GM12878 (cell line): ENCODE data around the gene SH3BP5. TPM values are rescaled to one million over a fixed set of nuclear protein-coding genes. Genes with fewer than 3 reads are reported as not detected.

Source experiments
- ATAC-seq: fragments of 200-7000 bp; cut with Tn5 transposase; 3 replicates; pipeline ENCODE4 v1.9.1; 2020; ENCODE audit warnings: mild to moderate bottlenecking, moderate library complexity
- BruUV-seq: library from RNA; stranded (reverse); fragments of 400-500 nt; replicated peaks from 2 replicates; lab custom pipeline; 2021; lab: Mats Ljungman, UMichigan
- CTCF ChIA-PET: fragments of 300-600 bp; sonication (Branson Sonifier 250); formaldehyde crosslinking; extraction: SDS; loops from one replicate; lab custom pipeline; 2021; ENCODE audit warnings: inconsistent platforms; lab: Yijun Ruan, JAX
- POLR2A ChIA-PET: fragments of 350-600 bp; formaldehyde crosslinking; extraction: SDS; loops from one replicate; lab custom pipeline; 2021; ENCODE audit warnings: inconsistent platforms; lab: Charles Lee
- RAD21 ChIA-PET: fragments of 300-600 bp; sonication (Branson Sonifier 250); formaldehyde crosslinking; loops from one replicate; lab custom pipeline; 2023; ENCODE audit warnings: antibody characterized with exemption; ENCODE audit not compliant: unreplicated experiment; lab: Charles Lee
- SMC1A ChIA-PET: fragments of 300-600 bp; sonication (Branson Sonifier 250); formaldehyde crosslinking; loops from one replicate; lab custom pipeline; 2023; ENCODE audit not compliant: unreplicated experiment, uncharacterized antibody; lab: Charles Lee
- DNase-seq: peaks from one replicate; pipeline ENCODE4 v3.0.0-alpha.2; 2011; ENCODE audit warnings: low read depth, low spot score
- FAIRE-seq: peaks from 3 replicates; lab custom pipeline; 2011; peaks lifted over from hg19 to GRCh38; lab: Jason Lieb, UNC
- H2AFZ ChIP-seq: 2 replicates; pipeline ENCODE4 v1.6.0; 2011; ENCODE audit warnings: low read depth, low read length, control low read depth; ENCODE audit not compliant: control insufficient read depth
- H3K27ac ChIP-seq: 2 replicates; pipeline ENCODE4 v1.5.1; 2011; ENCODE audit warnings: control low read depth; ENCODE audit not compliant: control insufficient read depth, insufficient read depth
- H3K27me3 ChIP-seq, 2 experiments: replicated peaks in 1 of 2; 2 replicates each; pipeline versions ENCODE4 v1.6.0 to v1.6.1; 2011; ENCODE audit warnings: low read length in 1 of 2; ENCODE audit not compliant: control insufficient read depth in 2 of 2, insufficient read depth in 2 of 2
- H3K36me3 ChIP-seq, 2 experiments: 2 replicates each; pipeline ENCODE4 v1.5.1; 2011; ENCODE audit warnings: low read length in 1 of 2; ENCODE audit not compliant: control insufficient read depth in 2 of 2, insufficient read depth in 2 of 2
- H3K4me1 ChIP-seq: 2 replicates; pipeline ENCODE4 v1.6.1; 2011; ENCODE audit warnings: mild to moderate bottlenecking, low read length, moderate library complexity, mixed read lengths; ENCODE audit not compliant: control insufficient read depth, insufficient read depth
- H3K4me2 ChIP-seq: 2 replicates; pipeline ENCODE4 v1.6.0; 2011; ENCODE audit warnings: control low read depth; ENCODE audit not compliant: control insufficient read depth, insufficient read depth
- H3K4me3 ChIP-seq: fragments of 200-600 bp; sonication (generic); 2 replicates; pipeline ENCODE4 v1.5.1; 2016
- H3K79me2 ChIP-seq: 2 replicates; pipeline ENCODE4 v1.6.0; 2011; ENCODE audit warnings: low read length; ENCODE audit not compliant: control insufficient read depth, insufficient read depth
- H3K9ac ChIP-seq: 2 replicates; pipeline ENCODE4 v1.8.0; 2011; ENCODE audit warnings: low read length, control low read depth, mixed read lengths; ENCODE audit not compliant: control insufficient read depth, insufficient read depth
- H3K9me3 ChIP-seq: replicated peaks from 3 replicates; pipeline ENCODE4 v1.5.1; 2011; ENCODE audit warnings: mild to moderate bottlenecking, low read length; ENCODE audit not compliant: control insufficient read depth, insufficient read depth
- H4K20me1 ChIP-seq: 2 replicates; pipeline ENCODE4 v1.6.0; 2011; ENCODE audit not compliant: control insufficient read depth, insufficient read depth
- BMI1 ChIP-seq: fragments of 450-650 bp; IDR thresholded peaks from 2 replicates; pipeline ENCODE4 v1.6.1; 2016; ENCODE audit warnings: mild to moderate bottlenecking, moderate library complexity, borderline replicate concordance
- CBX3 ChIP-seq: fragments of 200-600 bp; sonication (generic); IDR thresholded peaks from 2 replicates; pipeline ENCODE4 v1.6.1; 2016; ENCODE audit warnings: low read depth, borderline replicate concordance
- E4F1 ChIP-seq: fragments of 450-650 bp; IDR thresholded peaks from 2 replicates; pipeline ENCODE4 v1.6.1; 2018; ENCODE audit warnings: borderline replicate concordance, mild to moderate bottlenecking; ENCODE audit not compliant: partially characterized antibody
- EED ChIP-seq: sonication (generic); IDR thresholded peaks from 2 replicates; pipeline ENCODE4 v1.6.1; 2016; ENCODE audit warnings: antibody characterized with exemption, low read depth
- IKZF1 ChIP-seq: fragments of 450-650 bp; conservative IDR thresholded peaks from 2 replicates; pipeline ENCODE4 v1.6.1; 2017; ENCODE audit warnings: antibody characterized with exemption, mild to moderate bottlenecking
- IRF5 ChIP-seq: fragments of 450-650 bp; IDR thresholded peaks from 2 replicates; pipeline ENCODE4 v1.6.1; 2017; ENCODE audit warnings: borderline replicate concordance
- KAT2A ChIP-seq: conservative IDR thresholded peaks from 2 replicates; pipeline ENCODE4 v1.6.1; 2011; ENCODE audit warnings: low read depth, low read length; ENCODE audit not compliant: control insufficient read depth
- KDM1A ChIP-seq: fragments of 200-600 bp; sonication (generic); IDR thresholded peaks from 2 replicates; pipeline ENCODE4 v1.6.1; 2016; ENCODE audit warnings: borderline replicate concordance
- PKNOX1 ChIP-seq: fragments of 450-650 bp; IDR thresholded peaks from 2 replicates; pipeline ENCODE4 v1.6.1; 2016; ENCODE audit warnings: mild to moderate bottlenecking
- POLR2AphosphoS2 ChIP-seq: IDR thresholded peaks from 2 replicates; pipeline ENCODE4 v1.6.1; 2011; ENCODE audit warnings: low read depth, mild to moderate bottlenecking, low read length, improper control_type of control experiment, moderate library complexity
- RB1 ChIP-seq: fragments of 450-650 bp; formaldehyde crosslinking; IDR thresholded peaks from 2 replicates; pipeline ENCODE4 v1.6.1; 2017; ENCODE audit warnings: mild to moderate bottlenecking, borderline replicate concordance
- RCOR1 ChIP-seq: conservative IDR thresholded peaks from 2 replicates; pipeline ENCODE4 v1.6.1; 2012; ENCODE audit warnings: low read depth, low read length, improper control_type of control experiment
- SIN3A ChIP-seq: IDR thresholded peaks from 2 replicates; pipeline ENCODE4 v1.6.1; 2012; ENCODE audit warnings: low read depth, low read length, improper control_type of control experiment
- SMARCA5 ChIP-seq: fragments of 450-650 bp; IDR thresholded peaks from 2 replicates; pipeline ENCODE4 v1.6.1; 2017; ENCODE audit warnings: mild to moderate bottlenecking
- SREBF1 ChIP-seq: IDR thresholded peaks from 2 replicates; pipeline ENCODE4 v1.6.1; 2012; ENCODE audit warnings: mild to moderate bottlenecking, low read length
- SRF ChIP-seq, 2 experiments: IDR thresholded peaks; 2 replicates each; pipeline ENCODE4 v1.6.1; 2011; ENCODE audit warnings: low read depth in 2 of 2, low read length in 2 of 2, mild to moderate bottlenecking in 1 of 2, moderate library complexity in 1 of 2
- ZBED1 ChIP-seq: IDR thresholded peaks from 2 replicates; pipeline ENCODE4 v1.6.1; 2016; ENCODE audit warnings: borderline replicate concordance
- ZNF384 ChIP-seq: IDR thresholded peaks from 2 replicates; pipeline ENCODE4 v1.6.1; 2012; ENCODE audit warnings: low read depth, mild to moderate bottlenecking, low read length, improper control_type of control experiment, borderline replicate concordance
- WGBS: methylation state at CpG from one replicate; pipeline ENCODE4 v1.1.6; 2016; ENCODE audit warnings: low lambda C conversion rate; ENCODE audit not compliant: insufficient replicate concordance, insufficient coverage; ENCODE audit errors: missing lambda C conversion rate; 5-methylcytosine and 5-hydroxymethylcytosine counted together
- in situ Hi-C: fragments of 300-500 bp; cut with MboI; formaldehyde crosslinking; loops from 9 replicates; pipeline ENCODE4 v1.14.3; 2018; ENCODE audit warnings: mixed read lengths
- intact Hi-C: fragments of 100-400 bp; cut with micrococcal nuclease; formaldehyde crosslinking; loops from one replicate; pipeline ENCODE4 v1.14.2; 2022; ENCODE audit not compliant: unreplicated experiment
- polyA plus RNA-seq, 11 experiments: library from polyadenylated mRNA; depleted of rRNA in 4 of 11; unstranded in 6 of 11; stranded (reverse) in 5 of 11; fragments of >200 nt; fragmentation: Nextera tagmentation in 4 of 11; fragmentation: Illumina TruSeq in 1 of 11; extraction: Ambion mirVana in 4 of 11; extraction: Trizol in 1 of 11; gene quantifications; 1 replicate in 1 of 11; 2 replicates in 10 of 11; pipeline versions ENCODE4 v1.2.1 to v1.2.3, GENCODE V29; 2011 to 2016; ENCODE audit warnings: inconsistent platforms in 2 of 11, missing spikeins in 2 of 11, low read depth in 1 of 11
- total RNA-seq, 4 experiments: library from RNA; depleted of rRNA in 3 of 4; stranded (reverse); fragments of >200 nt in 3 of 4; fragmentation: Illumina TruSeq in 1 of 4; extraction: Trizol in 1 of 4; gene quantifications; 2 replicates each; pipeline versions ENCODE4 v1.2.1 to v1.2.3, GENCODE V29; 2013 to 2021

The SH3BP5 gene
- total and polyA plus RNA-seq, 10 of the 15 experiments (the other 5 are each of a cell fraction or from before 2014, with no cell fraction given), result 14.9 to 87.5 (median 43.7) TPM

DNA sequence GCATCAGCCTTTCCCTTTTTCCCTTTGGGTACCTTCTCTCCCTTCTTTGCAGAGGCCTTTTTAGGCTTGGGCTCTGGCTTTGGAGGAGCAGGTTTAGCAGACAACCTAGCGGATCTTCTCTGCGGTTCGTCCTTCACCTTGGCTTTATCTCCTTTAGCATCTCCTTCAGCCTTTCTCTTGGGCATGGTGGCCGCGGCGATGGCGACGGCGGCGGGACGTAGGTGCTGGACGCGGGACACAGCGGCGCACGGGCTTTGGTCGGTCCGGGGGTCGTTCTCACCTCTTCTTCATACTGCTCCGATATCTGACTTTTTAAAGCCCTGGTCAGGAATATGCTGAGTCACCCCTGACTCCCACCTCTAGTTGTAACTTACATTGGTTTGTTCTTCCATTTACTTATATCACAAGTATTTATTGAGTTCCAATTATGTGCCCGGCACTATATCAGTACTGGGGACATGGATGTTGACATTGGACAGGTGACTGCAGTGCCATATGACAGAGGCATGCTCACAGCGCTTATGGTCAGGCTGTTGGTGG lies 43.1 kb upstream of the SH3BP5 start:
- CTCF ChIA-PET, result interaction anchor here (0.6 to 11.0 kb wide), 4 partner anchors 67 to 256 kb away, joined by 3 to 228 read pairs (median 5); no protein-coding TSS in a partner anchor
- DNase-seq, result no peak
- WGBS, result 92% methylated on average over 22 of the region's 22 CpGs
- H3K36me3 ChIP-seq, result no peaks in the 10 kb centered on the region
- no peak overlapping the region for H3K4me3 ChIP-seq
- RAD21 ChIA-PET, result interaction anchor here (0.7 to 7.8 kb wide), 3 partner anchors 14 to 107 kb away, joined by 3 to 137 read pairs (median 7); no protein-coding TSS in a partner anchor
- SMC1A ChIA-PET, result interaction anchor here (1.3 to 7.0 kb wide), 3 partner anchors 10 to 107 kb away, joined by 3 to 136 read pairs (median 9); no protein-coding TSS in a partner anchor
- H3K27ac ChIP-seq, result no peak overlapping the region
- no peaks in the 10 kb centered on the region for H3K27me3 ChIP-seq
- H3K9me3 ChIP-seq, result no peaks in the 10 kb centered on the region
- BruUV-seq, result no TSS peak
- peaks cover 3% of the 10 kb centered on the region for H3K4me1 ChIP-seq
- POLR2A ChIA-PET, result no interaction called here
- H3K9ac ChIP-seq, result no peak overlapping the region
- H2AFZ ChIP-seq, result no peak overlapping the region
- H3K79me2 ChIP-seq, result no peaks in the 10 kb centered on the region
- no peaks in the 10 kb centered on the region for H4K20me1 ChIP-seq
- intact Hi-C loops (no loop called here), in situ Hi-C loops (no loop called here)
- no peak for FAIRE-seq
- no peak for ATAC-seq
- H3K4me2 ChIP-seq, result no peak overlapping the region
- TF ChIP-seq CBX3, result no peak
- no peak for TF ChIP-seq POLR2AphosphoS2
- TF ChIP-seq IKZF1, result no peak
- no peak for TF ChIP-seq SIN3A
- no peak for TF ChIP-seq RB1
- TF ChIP-seq SRF (IDR thresholded peaks at IDR 0.05; ENCODE audit: low read depth in 2 of 2, low read length in 2 of 2), result no peak
- no peak for TF ChIP-seq BMI1
- TF ChIP-seq SREBF1, result no peak
- no peak for TF ChIP-seq E4F1
- no peak for TF ChIP-seq IRF5
- TF ChIP-seq ZNF384, result no peak
- no peak for TF ChIP-seq RCOR1
- TF ChIP-seq PKNOX1, result no peak
- TF ChIP-seq EED, result no peak
- TF ChIP-seq ZBED1, result no peak
- TF ChIP-seq KDM1A, result no peak
- TF ChIP-seq KAT2A, result no peak
- no peak for TF ChIP-seq SMARCA5
